SH-SY5Y (cell line): ENCODE data around the gene PARD3.

Experiments
- GATA2 ChIP-seq: IDR thresholded peaks from 2 replicates; pipeline ENCODE4 v1.6.1; 2011; ENCODE audit warnings: mild to moderate bottlenecking, low read depth, low read length
- GATA3 ChIP-seq: IDR thresholded peaks from 2 replicates; pipeline ENCODE4 v1.6.1; 2011; ENCODE audit warnings: low read depth, mild to moderate bottlenecking, low read length, moderate library complexity

GRCh38 chr10:34157501-34157900 is 657.6 kb downstream of the PARD3 start:
- no peak for TF ChIP-seq GATA3
- no peak for TF ChIP-seq GATA2
